ENCODE data around the gene PARM1. TPM values are rescaled to one million over a fixed set of nuclear protein-coding genes. Genes with fewer than 3 reads are reported as not detected.

The PARM1 gene
- polyA plus RNA-seq, 3 donors: 0.06 to 0.54 (median 0.27) TPM

- H3K27ac Mint-ChIP-seq: no peak overlapping the region
- H3K4me1 Mint-ChIP-seq: no peaks in the 10 kb centered on the region
- H4K20me1 ChIP-seq (ENCODE audit: insufficient read depth, low read length): no peaks in the 10 kb centered on the region
- peaks cover 0 to 4% (median 3%) of the 10 kb centered on the region in 3 donors for H3K27me3 Mint-ChIP-seq (ENCODE audit: low read depth in 3 of 3)
- H3K4me1 ChIP-seq (ENCODE audit: control insufficient read depth in 1 of 2, insufficient read depth in 2 of 2, low read length in 2 of 2): no peaks in the 10 kb centered on the region
- H3K9ac ChIP-seq (ENCODE audit: insufficient read depth, low read length, poor library complexity, severe bottlenecking): no peak overlapping the region
- peaks cover 0 to 21% (median 10%) of the 10 kb centered on the region in 7 donors for H3K9me3 Mint-ChIP-seq
- no peaks in the 10 kb centered on the region for H3K36me3 Mint-ChIP-seq
- intact Hi-C loops (cut with micrococcal nuclease): no loop called here
- no peak overlapping the region for H2AFZ ChIP-seq (ENCODE audit: insufficient read depth, low read depth, low read length, poor library complexity, severe bottlenecking)
- peaks cover 0 to 6% of the 10 kb centered on the region in 2 donors for H3K9me3 ChIP-seq (replicated peaks in 1 of 2; ENCODE audit: control insufficient read depth in 1 of 2, insufficient read depth in 1 of 2, low read length in 2 of 2)
- H3K27ac ChIP-seq (ENCODE audit: low read depth in 1 of 2, low read length in 2 of 2): no peak overlapping the region
- no peak overlapping the region for H3K4me2 ChIP-seq (replicated peaks; ENCODE audit: extremely low read depth, low read length, poor library complexity, severe bottlenecking)
- 100% methylated on average over 2 of the region's 4 CpGs for WGBS (ENCODE audit: insufficient coverage)
- H3K36me3 ChIP-seq (replicated peaks in 1 of 2; ENCODE audit: control insufficient read depth in 1 of 2, insufficient read depth in 2 of 2, low read length in 2 of 2): no peaks in the 10 kb centered on the region
- no peak for TF ChIP-seq CTCF (IDR thresholded peaks at IDR 0.05)
- no peaks in the 10 kb centered on the region for H3K79me2 ChIP-seq (ENCODE audit: insufficient read depth, low read length)
- DNase-seq: no peak
- H3K4me3 ChIP-seq (replicated peaks in 1 of 3; ENCODE audit: low read depth in 2 of 3, low read length in 3 of 3): no peak overlapping the region
- H3K4me3 Mint-ChIP-seq: no peak overlapping the region
- no peaks in the 10 kb centered on the region for H3K27me3 ChIP-seq (ENCODE audit: control insufficient read depth in 2 of 2, insufficient read depth in 2 of 2, low read length in 2 of 2)
These were observed 78.3 kb downstream of the PARM1 start for GRCh38 chr4:75011131-75011795.

- Histone ChIP-seq H3K27ac (ENCODE audit: low read depth in 1 of 2, low read length in 2 of 2) (no peak overlapping the region), H3K36me3 (replicated peaks in 1 of 2; ENCODE audit: control insufficient read depth in 1 of 2, insufficient read depth in 2 of 2, low read length in 2 of 2) (no peaks in the 10 kb centered on the region), H3K9me3 (replicated peaks in 1 of 2; ENCODE audit: control insufficient read depth in 1 of 2, insufficient read depth in 1 of 2, low read length in 2 of 2) (peaks cover 0 to 3% of the 10 kb centered on the region in 2 donors), H2AFZ (ENCODE audit: insufficient read depth, low read depth, low read length, poor library complexity, severe bottlenecking) (no peak overlapping the region), H3K4me3 (replicated peaks in 1 of 3; ENCODE audit: low read depth in 2 of 3, low read length in 3 of 3) (no peak overlapping the region), H3K9ac (ENCODE audit: insufficient read depth, low read length, poor library complexity, severe bottlenecking) (no peak overlapping the region), H4K20me1 (ENCODE audit: insufficient read depth, low read length) (no peaks in the 10 kb centered on the region), H3K4me1 (ENCODE audit: control insufficient read depth in 1 of 2, insufficient read depth in 2 of 2, low read length in 2 of 2) (no peaks in the 10 kb centered on the region), H3K4me2 (replicated peaks; ENCODE audit: extremely low read depth, low read length, poor library complexity, severe bottlenecking) (no peak overlapping the region), H3K79me2 (ENCODE audit: insufficient read depth, low read length) (no peaks in the 10 kb centered on the region), H3K27me3 (ENCODE audit: control insufficient read depth in 2 of 2, insufficient read depth in 2 of 2, low read length in 2 of 2) (no peaks in the 10 kb centered on the region)
- no peak for TF ChIP-seq CTCF (IDR thresholded peaks at IDR 0.05)
- Mint-ChIP-seq H3K27ac (no peak overlapping the region), H3K36me3 (no peaks in the 10 kb centered on the region), H3K27me3 (ENCODE audit: low read depth in 3 of 3) (peaks cover 0 to 4% (median 3%) of the 10 kb centered on the region in 3 donors), H3K9me3 (peaks cover 0 to 15% (median 8%) of the 10 kb centered on the region in 7 donors), H3K4me3 (no peak overlapping the region), H3K4me1 (no peaks in the 10 kb centered on the region)
- intact Hi-C loops (cut with micrococcal nuclease): no loop called here
- no CpG with 5 or more reads among the region's 2 CpGs for whole genome bisulfite sequencing (ENCODE audit: insufficient coverage)
- no peak for DNase-seq
These were observed 82.7 kb downstream of the PARM1 start for GRCh38 chr4:75015627-75016026.
